Activated CD8-positive, alpha-beta T cell treated with anti-CD3 and anti-CD28 coated beads, Interleukin-2, amount 10 ng/mL, durations not matched to agents 7 days and 5 days (primary cell): ENCODE data around the gene COL17A1. TPM values are rescaled to one million over a fixed set of nuclear protein-coding genes. Genes with fewer than 3 reads are reported as not detected.

ENCODE experiments used
- ATAC-seq: fragments of 150-1000 bp; cut with Tn5 transposase; one replicate; pipeline ENCODE4 v1.10.0; 2021; ENCODE audit warnings: moderate library complexity
- CTCF ChIA-PET: fragments of 350-600 bp; sonication (Branson Sonifier 250); formaldehyde crosslinking; loops from one replicate; lab custom pipeline; 2021; ENCODE audit warnings: antibody characterized with exemption; lab: Charles Lee
- POLR2A ChIA-PET: fragments of 350-600 bp; sonication (Branson Sonifier 250); formaldehyde crosslinking; loops from one replicate; lab custom pipeline; 2021; ENCODE audit warnings: antibody characterized with exemption; lab: Charles Lee
- DNase-seq: peaks from one replicate; pipeline ENCODE4 v3.0.0-alpha.2; 2020
- H3K27ac Mint-ChIP-seq: one replicate; pipeline ENCODE4 v1.8.0; 2021; ENCODE audit warnings: mild to moderate bottlenecking, mixed read lengths
- H3K27me3 Mint-ChIP-seq: one replicate; pipeline ENCODE4 v1.8.0; 2021; ENCODE audit warnings: low read depth, mixed read lengths
- H3K36me3 Mint-ChIP-seq: one replicate; pipeline ENCODE4 v1.8.0; 2021; ENCODE audit warnings: low read depth, mixed read lengths
- H3K4me1 Mint-ChIP-seq: one replicate; pipeline ENCODE4 v1.8.0; 2021; ENCODE audit warnings: low read depth, mixed read lengths
- H3K4me3 Mint-ChIP-seq: one replicate; pipeline ENCODE4 v1.8.0; 2021; ENCODE audit warnings: mild to moderate bottlenecking, mixed read lengths
- H3K9me3 Mint-ChIP-seq: one replicate; pipeline ENCODE4 v1.8.0; 2022; ENCODE audit warnings: mixed read lengths; ENCODE audit not compliant: insufficient read depth
- total RNA-seq, 2 experiments: library from RNA; stranded (reverse); gene quantifications; one replicate each; pipeline ENCODE4 v1.2.3, GENCODE V29; 2021

COL17A1 gene
- total RNA-seq, 2 experiments from 2014 or later = not detected

- DNase-seq (no peak), ATAC-seq (no peak)
- Mint-ChIP-seq H3K9me3 (no peaks in the 10 kb centered on the region), H3K4me1 (no peaks in the 10 kb centered on the region), H3K27me3 (peaks cover 9% of the 10 kb centered on the region), H3K27ac (no peak overlapping the region), H3K36me3 (no peaks in the 10 kb centered on the region), H3K4me3 (no peak overlapping the region)
- POLR2A ChIA-PET = no interaction called here
- CTCF ChIA-PET = interaction anchor here (1.1 to 2.3 kb wide), 4 partner anchors 9 to 226 kb away, joined by 3 to 7 read pairs (median 5); no protein-coding TSS in a partner anchor
Measured at GRCh38 chr10:104072786-104073185, 12.9 kb downstream of the COL17A1 start.

GRCh38 chr10:104069613-104070012 lies 16.1 kb downstream of the COL17A1 start:
- no peaks in the 10 kb centered on the region for H3K9me3 Mint-ChIP-seq
- no peaks in the 10 kb centered on the region for H3K4me1 Mint-ChIP-seq
- H3K4me3 Mint-ChIP-seq = no peak overlapping the region
- ATAC-seq (no peak), DNase-seq (no peak)
- no peak overlapping the region for H3K27ac Mint-ChIP-seq
- ChIA-PET POLR2A (no interaction called here), CTCF (interaction anchor here (0.9 kb wide), 1 partner anchor 182 kb away, joined by 3 read pairs; no protein-coding TSS in a partner anchor)
- no peaks in the 10 kb centered on the region for H3K36me3 Mint-ChIP-seq
- H3K27me3 Mint-ChIP-seq = peaks cover 14% of the 10 kb centered on the region

GRCh38 chr10:104067525-104067924 lies 18.2 kb downstream of the COL17A1 start:
- no peak for DNase-seq
- ChIA-PET POLR2A (no interaction called here), CTCF (interaction anchor here (1.0 to 1.1 kb wide), 2 partner anchors 11 to 46 kb away, joined by 3 read pairs; no protein-coding TSS in a partner anchor)
- peaks cover 14% of the 10 kb centered on the region for H3K27me3 Mint-ChIP-seq
- H3K27ac Mint-ChIP-seq = no peak overlapping the region
- H3K4me1 Mint-ChIP-seq = no peaks in the 10 kb centered on the region
- H3K36me3 Mint-ChIP-seq = no peaks in the 10 kb centered on the region
- ATAC-seq = no peak
- no peaks in the 10 kb centered on the region for H3K9me3 Mint-ChIP-seq
- H3K4me3 Mint-ChIP-seq = no peak overlapping the region

DNA sequence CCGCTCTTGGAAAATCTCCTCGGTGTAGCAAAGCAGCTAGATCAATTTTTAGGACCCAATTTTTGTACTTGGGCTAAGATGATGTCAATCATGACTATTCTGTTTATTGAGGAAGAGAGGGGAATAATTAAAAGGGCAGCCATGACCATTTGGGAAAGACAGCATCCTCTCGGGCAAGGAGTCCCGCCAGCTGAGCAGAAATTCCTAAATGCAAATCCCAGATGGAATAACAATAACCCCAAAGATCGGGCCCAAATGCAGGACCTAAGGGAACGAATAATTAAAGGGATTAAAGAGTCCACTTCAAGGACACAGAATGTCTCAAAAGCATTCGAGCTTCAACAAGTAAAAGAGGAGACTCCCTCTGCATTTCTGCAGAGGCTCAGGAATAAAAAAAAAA lies 18.7 kb downstream of the COL17A1 start:
- no peaks in the 10 kb centered on the region for H3K36me3 Mint-ChIP-seq
- ChIA-PET POLR2A (no interaction called here), CTCF (interaction anchor here (0.7 to 1.0 kb wide), 3 partner anchors 9 to 46 kb away, joined by 3 read pairs; no protein-coding TSS in a partner anchor)
- peaks cover 14% of the 10 kb centered on the region for H3K27me3 Mint-ChIP-seq
- no peak overlapping the region for H3K27ac Mint-ChIP-seq
- H3K4me3 Mint-ChIP-seq = no peak overlapping the region
- no peaks in the 10 kb centered on the region for H3K4me1 Mint-ChIP-seq
- ATAC-seq (no peak), DNase-seq (no peak)
- no peaks in the 10 kb centered on the region for H3K9me3 Mint-ChIP-seq

DNA sequence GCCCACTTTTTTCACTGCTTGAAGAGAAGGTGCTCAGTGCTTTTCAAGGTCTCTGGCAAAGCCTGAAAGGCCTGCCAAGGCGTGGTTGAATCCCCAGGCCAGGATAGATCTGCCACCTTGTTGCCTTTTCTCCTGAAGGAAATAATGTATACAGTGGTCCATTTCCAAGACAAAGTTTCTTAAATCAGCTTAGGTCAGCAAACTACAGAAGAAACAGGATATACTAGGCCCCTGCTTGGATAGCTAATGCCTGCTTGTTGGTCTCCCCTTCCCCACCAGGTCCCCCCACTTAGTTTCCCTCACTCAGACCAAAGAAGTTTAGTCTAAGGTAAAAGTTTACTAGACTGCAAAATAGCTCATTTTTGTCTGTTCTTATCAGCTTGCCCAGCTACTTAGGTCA lies 19.9 kb downstream of the COL17A1 start:
- Mint-ChIP-seq H3K4me1 (no peaks in the 10 kb centered on the region), H3K27me3 (peaks cover 12% of the 10 kb centered on the region), H3K4me3 (no peak overlapping the region), H3K27ac (no peak overlapping the region), H3K9me3 (no peaks in the 10 kb centered on the region), H3K36me3 (no peaks in the 10 kb centered on the region)
- ChIA-PET POLR2A (interaction anchor here (0.6 kb wide), 1 partner anchor 116 kb away, joined by 3 read pairs; no protein-coding TSS in a partner anchor), CTCF (interaction anchor here (1.0 kb wide), 1 partner anchor 17 kb away, joined by 3 read pairs; no protein-coding TSS in a partner anchor)
- ATAC-seq = no peak
- no peak for DNase-seq

DNA sequence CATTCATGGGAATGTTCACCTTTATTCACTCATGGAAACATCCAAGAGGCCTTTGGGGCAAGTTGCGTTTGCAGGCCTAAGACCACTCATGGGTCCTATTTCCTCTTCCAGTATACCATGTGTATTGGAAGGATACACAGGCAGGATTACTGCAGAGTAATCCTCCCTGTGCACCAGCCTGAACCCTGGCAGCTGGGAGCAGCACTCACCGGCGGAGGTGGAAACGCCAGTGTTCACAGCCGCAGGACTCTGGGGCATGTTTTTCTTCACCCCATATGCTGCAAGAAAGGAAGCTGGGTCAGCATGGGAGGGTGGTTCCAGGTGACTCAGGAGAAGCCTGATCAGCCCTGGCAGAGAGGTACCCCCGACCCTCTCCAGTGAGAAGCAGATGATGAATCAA lies 24.5 kb downstream of the COL17A1 start:
- ChIA-PET POLR2A (no interaction called here), CTCF (no interaction called here)
- H3K27me3 Mint-ChIP-seq = no peaks in the 10 kb centered on the region
- no peaks in the 10 kb centered on the region for H3K4me1 Mint-ChIP-seq
- no peak overlapping the region for H3K27ac Mint-ChIP-seq
- DNase-seq = no peak
- no peaks in the 10 kb centered on the region for H3K9me3 Mint-ChIP-seq
- ATAC-seq = no peak
- H3K4me3 Mint-ChIP-seq = no peak overlapping the region
- no peaks in the 10 kb centered on the region for H3K36me3 Mint-ChIP-seq

DNA sequence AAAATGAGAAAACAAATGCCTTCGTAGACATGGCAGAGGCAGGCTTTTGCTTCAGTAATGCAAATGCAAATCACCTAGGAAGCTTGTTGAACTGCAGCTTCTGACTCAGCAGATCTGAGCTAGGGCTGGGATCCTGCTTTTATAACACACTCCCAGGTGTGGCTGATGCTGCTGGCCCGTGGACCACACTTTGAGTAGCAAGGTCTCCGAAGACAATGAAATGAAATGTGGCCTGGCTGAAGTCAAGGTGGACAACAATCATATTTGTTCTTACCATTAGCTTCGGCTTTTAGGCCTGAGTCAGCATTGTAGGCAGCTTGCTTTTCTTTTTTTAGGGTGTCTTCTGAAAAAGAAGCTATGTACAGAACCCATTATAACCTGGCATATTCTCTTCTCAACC lies 26.3 kb downstream of the COL17A1 start:
- H3K9me3 Mint-ChIP-seq = no peaks in the 10 kb centered on the region
- H3K36me3 Mint-ChIP-seq = no peaks in the 10 kb centered on the region
- ChIA-PET CTCF (interaction anchor here (0.7 to 1.4 kb wide), 5 partner anchors 15 to 448 kb away, joined by 3 to 4 read pairs (median 3); no protein-coding TSS in a partner anchor), POLR2A (interaction anchor here (0.7 kb wide), 1 partner anchor 62 kb away, joined by 3 read pairs; no protein-coding TSS in a partner anchor)
- H3K4me1 Mint-ChIP-seq = no peaks in the 10 kb centered on the region
- no peak for DNase-seq
- no peak overlapping the region for H3K27ac Mint-ChIP-seq
- no peaks in the 10 kb centered on the region for H3K27me3 Mint-ChIP-seq
- ATAC-seq = no peak
- no peak overlapping the region for H3K4me3 Mint-ChIP-seq

DNA sequence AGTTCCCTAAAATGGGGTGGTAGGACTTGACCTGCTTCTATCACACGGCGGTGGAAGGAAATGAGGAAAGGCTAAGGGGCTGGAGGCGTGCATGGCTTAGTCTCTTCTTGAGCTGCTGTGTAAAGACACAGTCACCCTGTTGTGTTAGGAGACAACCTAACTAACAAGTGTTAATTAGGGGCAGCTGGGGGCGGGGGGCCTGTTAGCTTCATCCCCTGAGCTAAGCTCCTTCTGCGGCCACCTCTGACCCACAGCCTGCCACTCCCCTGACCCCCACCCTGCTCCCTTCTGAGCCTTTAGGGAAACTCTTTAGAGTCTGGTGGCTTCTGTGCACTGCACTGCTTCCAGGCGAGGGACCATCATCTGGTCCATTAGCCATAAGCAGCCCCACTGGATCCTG lies 28.0 kb downstream of the COL17A1 start:
- DNase-seq (no peak), ATAC-seq (no peak)
- POLR2A ChIA-PET = interaction anchor here (0.9 kb wide), 1 partner anchor 14 kb away, joined by 3 read pairs; no protein-coding TSS in a partner anchor
- CTCF ChIA-PET = interaction anchor here (0.7 kb wide), 1 partner anchor 9 kb away, joined by 3 read pairs; no protein-coding TSS in a partner anchor
- no peaks in the 10 kb centered on the region for H3K27me3 Mint-ChIP-seq
- H3K9me3 Mint-ChIP-seq = no peaks in the 10 kb centered on the region
- no peak overlapping the region for H3K4me3 Mint-ChIP-seq
- no peaks in the 10 kb centered on the region for H3K4me1 Mint-ChIP-seq
- H3K27ac Mint-ChIP-seq = no peak overlapping the region
- H3K36me3 Mint-ChIP-seq = no peaks in the 10 kb centered on the region

DNA sequence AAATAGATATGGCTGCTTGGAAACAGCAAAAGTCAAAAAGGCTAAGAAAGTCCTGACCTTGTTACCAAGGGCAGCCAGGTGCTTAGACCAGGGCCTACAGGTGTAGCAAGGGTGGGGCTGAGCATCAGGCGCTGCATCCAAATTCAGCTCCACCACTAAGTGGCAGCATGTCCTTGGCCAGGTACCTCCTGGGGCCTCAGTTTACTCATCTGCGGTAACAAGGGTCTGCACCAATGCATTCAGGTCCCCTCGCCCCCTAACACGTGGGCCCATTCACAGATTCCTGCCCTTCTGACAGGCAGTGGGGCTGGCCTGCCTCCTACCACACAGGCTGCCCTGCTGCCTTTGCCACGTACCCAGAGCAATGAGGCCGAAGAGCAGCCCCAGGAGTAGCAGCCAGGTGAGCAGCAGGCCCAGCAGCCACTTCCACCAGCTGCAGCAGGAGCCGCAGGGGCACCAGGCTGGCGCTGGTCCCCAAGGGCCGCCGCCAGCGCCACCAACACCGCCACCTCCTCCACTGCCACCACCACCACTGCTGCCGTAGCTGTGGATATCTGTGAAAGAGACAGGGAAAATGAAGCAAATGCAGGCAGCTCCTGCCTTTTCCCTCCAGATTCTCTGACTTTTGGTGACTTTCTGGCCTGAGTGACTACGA lies 28.9 kb downstream of the COL17A1 start:
- H3K4me3 Mint-ChIP-seq = no peak overlapping the region
- CTCF ChIA-PET = interaction anchor here (1.0 kb wide), 1 partner anchor 11 kb away, joined by 3 read pairs; no protein-coding TSS in a partner anchor
- H3K27me3 Mint-ChIP-seq = no peaks in the 10 kb centered on the region
- H3K36me3 Mint-ChIP-seq = no peaks in the 10 kb centered on the region
- ATAC-seq (no peak), DNase-seq (no peak)
- POLR2A ChIA-PET = no interaction called here
- H3K4me1 Mint-ChIP-seq = no peaks in the 10 kb centered on the region
- no peaks in the 10 kb centered on the region for H3K9me3 Mint-ChIP-seq
- H3K27ac Mint-ChIP-seq = no peak overlapping the region

DNA sequence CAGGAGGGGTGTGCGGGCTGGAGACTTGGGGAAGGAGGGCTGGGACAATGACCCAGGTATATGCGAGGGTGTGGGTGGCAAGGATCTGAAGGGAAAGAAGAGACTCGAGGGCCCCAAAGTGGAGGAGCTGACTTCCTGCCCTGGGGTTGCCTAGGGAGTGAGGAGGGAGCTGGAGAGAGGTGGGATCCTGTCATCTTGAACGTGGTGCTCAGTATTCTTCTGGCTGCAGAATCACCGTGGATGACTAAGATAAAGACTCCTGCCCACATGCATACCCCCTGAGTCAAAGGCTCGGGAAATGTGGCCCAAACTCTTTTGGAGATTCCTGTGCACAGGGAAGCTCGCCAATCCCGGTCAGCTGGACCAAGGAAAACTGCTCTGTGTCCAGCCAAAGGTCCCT lies 31.2 kb downstream of the COL17A1 start:
- POLR2A ChIA-PET = no interaction called here
- CTCF ChIA-PET = no interaction called here

GRCh38 chr10:104053201-104053600 lies 32.5 kb downstream of the COL17A1 start:
- ChIA-PET POLR2A (no interaction called here), CTCF (no interaction called here)
- ATAC-seq (no peak), DNase-seq (no peak)
- Mint-ChIP-seq H3K4me1 (no peaks in the 10 kb centered on the region), H3K36me3 (no peaks in the 10 kb centered on the region), H3K4me3 (no peak overlapping the region), H3K27me3 (no peaks in the 10 kb centered on the region), H3K9me3 (no peaks in the 10 kb centered on the region), H3K27ac (no peak overlapping the region)

More for the DNA sequence above, 31.2 kb downstream of the COL17A1 start:
- Mint-ChIP-seq H3K9me3 (no peaks in the 10 kb centered on the region), H3K4me3 (no peak overlapping the region), H3K36me3 (no peaks in the 10 kb centered on the region), H3K27me3 (no peaks in the 10 kb centered on the region), H3K4me1 (no peaks in the 10 kb centered on the region), H3K27ac (no peak overlapping the region)
- ATAC-seq (no peak), DNase-seq (no peak)

DNA sequence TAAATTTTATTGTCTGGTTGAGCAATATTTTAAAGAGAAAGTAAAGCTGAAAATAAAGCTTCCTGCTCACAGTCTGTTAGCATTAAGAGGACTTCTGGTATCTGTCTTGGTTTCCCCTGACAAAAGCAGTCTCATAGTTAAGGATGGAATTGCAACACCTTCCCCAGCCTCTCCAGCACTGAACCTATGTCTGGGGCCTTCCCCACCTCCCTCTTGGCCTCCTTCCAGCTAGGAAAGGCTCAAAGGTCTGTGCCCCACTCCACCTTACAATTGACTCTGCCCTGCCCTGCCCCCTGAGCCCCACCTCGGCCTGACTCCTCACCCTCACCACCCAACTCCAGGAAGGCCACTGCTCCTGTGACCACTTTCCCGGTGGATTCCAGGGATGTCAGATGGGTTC lies 33.2 kb downstream of the COL17A1 start:
- DNase-seq = no peak
- ATAC-seq = no peak
- H3K4me1 Mint-ChIP-seq = no peaks in the 10 kb centered on the region
- H3K36me3 Mint-ChIP-seq = no peaks in the 10 kb centered on the region
- H3K27me3 Mint-ChIP-seq = no peaks in the 10 kb centered on the region
- ChIA-PET CTCF (no interaction called here), POLR2A (no interaction called here)
- no peak overlapping the region for H3K4me3 Mint-ChIP-seq
- no peaks in the 10 kb centered on the region for H3K9me3 Mint-ChIP-seq
- no peak overlapping the region for H3K27ac Mint-ChIP-seq
